ENCODE data around the gene PDE4D.

- TF ChIP-seq EZH2 (IDR thresholded peaks at IDR 0.05; ENCODE audit: low read length) = no peak
- TF ChIP-seq, protein P1, sequence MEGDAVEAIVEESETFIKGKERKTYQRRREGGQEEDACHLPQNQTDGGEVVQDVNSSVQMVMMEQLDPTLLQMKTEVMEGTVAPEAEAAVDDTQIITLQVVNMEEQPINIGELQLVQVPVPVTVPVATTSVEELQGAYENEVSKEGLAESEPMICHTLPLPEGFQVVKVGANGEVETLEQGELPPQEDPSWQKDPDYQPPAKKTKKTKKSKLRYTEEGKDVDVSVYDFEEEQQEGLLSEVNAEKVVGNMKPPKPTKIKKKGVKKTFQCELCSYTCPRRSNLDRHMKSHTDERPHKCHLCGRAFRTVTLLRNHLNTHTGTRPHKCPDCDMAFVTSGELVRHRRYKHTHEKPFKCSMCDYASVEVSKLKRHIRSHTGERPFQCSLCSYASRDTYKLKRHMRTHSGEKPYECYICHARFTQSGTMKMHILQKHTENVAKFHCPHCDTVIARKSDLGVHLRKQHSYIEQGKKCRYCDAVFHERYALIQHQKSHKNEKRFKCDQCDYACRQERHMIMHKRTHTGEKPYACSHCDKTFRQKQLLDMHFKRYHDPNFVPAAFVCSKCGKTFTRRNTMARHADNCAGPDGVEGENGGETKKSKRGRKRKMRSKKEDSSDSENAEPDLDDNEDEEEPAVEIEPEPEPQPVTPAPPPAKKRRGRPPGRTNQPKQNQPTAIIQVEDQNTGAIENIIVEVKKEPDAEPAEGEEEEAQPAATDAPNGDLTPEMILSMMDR (optimal IDR thresholded peaks at IDR 0.05 in 1 of 3, IDR thresholded peaks at IDR 0.05 in 1 of 3, conservative IDR thresholded peaks at IDR 0.05 in 1 of 3; ENCODE audit: extremely low read depth in 1 of 3, insufficient read depth in 2 of 3, low read length in 3 of 3) = no peak
These were observed 128.1 kb downstream of the PDE4D start for GRCh38 chr5:59765446-59765845.
